ENCODE measurements around the gene INPP4B.

INPP4B gene

GRCh38 chr4:142322996-142323395 is 523.1 kb downstream of the INPP4B start:
- Histone ChIP-seq H3K27me3 (ENCODE audit: control insufficient read depth, insufficient read depth, low read length) (no peaks in the 10 kb centered on the region), H3K9ac (ENCODE audit: low read length) (no peak overlapping the region), H3K27ac (ENCODE audit: low read length) (no peak overlapping the region), H3K4me3 (ENCODE audit: low read length) (no peak overlapping the region), H3K9me3 (ENCODE audit: control insufficient read depth, low read depth, low read length) (no peaks in the 10 kb centered on the region), H3K36me3 (ENCODE audit: control insufficient read depth, low read depth, low read length) (no peaks in the 10 kb centered on the region), H3K4me1 (ENCODE audit: control insufficient read depth, low read depth, low read length) (no peaks in the 10 kb centered on the region)

- H3K4me3 ChIP-seq (ENCODE audit: low read length), result no peak overlapping the region
- no peak overlapping the region for H3K9ac ChIP-seq (ENCODE audit: low read length)
- no peaks in the 10 kb centered on the region for H3K9me3 ChIP-seq (ENCODE audit: control insufficient read depth, low read depth, low read length)
- H3K4me1 ChIP-seq (ENCODE audit: control insufficient read depth, low read depth, low read length), result no peaks in the 10 kb centered on the region
- no peak overlapping the region for H3K27ac ChIP-seq (ENCODE audit: low read length)
- no peaks in the 10 kb centered on the region for H3K27me3 ChIP-seq (ENCODE audit: control insufficient read depth, insufficient read depth, low read length)
- no peaks in the 10 kb centered on the region for H3K36me3 ChIP-seq (ENCODE audit: control insufficient read depth, low read depth, low read length)
Measured at GRCh38 chr4:142318280-142318679, 527.8 kb downstream of the INPP4B start.

GRCh38 chr4:142316913-142317312 is 529.2 kb downstream of the INPP4B start:
- H3K4me3 ChIP-seq (ENCODE audit: low read length), result no peak overlapping the region
- no peaks in the 10 kb centered on the region for H3K9me3 ChIP-seq (ENCODE audit: control insufficient read depth, low read depth, low read length)
- no peaks in the 10 kb centered on the region for H3K36me3 ChIP-seq (ENCODE audit: control insufficient read depth, low read depth, low read length)
- no peak overlapping the region for H3K9ac ChIP-seq (ENCODE audit: low read length)
- no peak overlapping the region for H3K27ac ChIP-seq (ENCODE audit: low read length)
- H3K4me1 ChIP-seq (ENCODE audit: control insufficient read depth, low read depth, low read length), result no peaks in the 10 kb centered on the region
- H3K27me3 ChIP-seq (ENCODE audit: control insufficient read depth, insufficient read depth, low read length), result no peaks in the 10 kb centered on the region

- no peak overlapping the region for H3K9ac ChIP-seq (ENCODE audit: low read length)
- H3K4me3 ChIP-seq (ENCODE audit: low read length), result no peak overlapping the region
- no peaks in the 10 kb centered on the region for H3K27me3 ChIP-seq (ENCODE audit: control insufficient read depth, insufficient read depth, low read length)
- no peaks in the 10 kb centered on the region for H3K4me1 ChIP-seq (ENCODE audit: control insufficient read depth, low read depth, low read length)
- H3K36me3 ChIP-seq (ENCODE audit: control insufficient read depth, low read depth, low read length), result no peaks in the 10 kb centered on the region
- no peak overlapping the region for H3K27ac ChIP-seq (ENCODE audit: low read length)
- H3K9me3 ChIP-seq (ENCODE audit: control insufficient read depth, low read depth, low read length), result no peaks in the 10 kb centered on the region
Measured at GRCh38 chr4:142316025-142316424, 530.1 kb downstream of the INPP4B start.

- no peak overlapping the region for H3K27ac ChIP-seq (ENCODE audit: low read length)
- no peaks in the 10 kb centered on the region for H3K4me1 ChIP-seq (ENCODE audit: control insufficient read depth, low read depth, low read length)
- no peaks in the 10 kb centered on the region for H3K36me3 ChIP-seq (ENCODE audit: control insufficient read depth, low read depth, low read length)
- H3K27me3 ChIP-seq (ENCODE audit: control insufficient read depth, insufficient read depth, low read length), result no peaks in the 10 kb centered on the region
- no peak overlapping the region for H3K4me3 ChIP-seq (ENCODE audit: low read length)
- no peak overlapping the region for H3K9ac ChIP-seq (ENCODE audit: low read length)
- no peaks in the 10 kb centered on the region for H3K9me3 ChIP-seq (ENCODE audit: control insufficient read depth, low read depth, low read length)
Measured at GRCh38 chr4:142314686-142315085, 531.4 kb downstream of the INPP4B start.

GRCh38 chr4:142314247-142314646 is 531.9 kb downstream of the INPP4B start:
- Histone ChIP-seq H3K27me3 (ENCODE audit: control insufficient read depth, insufficient read depth, low read length) (no peaks in the 10 kb centered on the region), H3K9me3 (ENCODE audit: control insufficient read depth, low read depth, low read length) (no peaks in the 10 kb centered on the region), H3K27ac (ENCODE audit: low read length) (no peak overlapping the region), H3K36me3 (ENCODE audit: control insufficient read depth, low read depth, low read length) (no peaks in the 10 kb centered on the region), H3K4me3 (ENCODE audit: low read length) (no peak overlapping the region), H3K4me1 (ENCODE audit: control insufficient read depth, low read depth, low read length) (no peaks in the 10 kb centered on the region), H3K9ac (ENCODE audit: low read length) (no peak overlapping the region)

GRCh38 chr4:142312391-142312790 is 533.7 kb downstream of the INPP4B start:
- no peak overlapping the region for H3K4me3 ChIP-seq (ENCODE audit: low read length)
- H3K9me3 ChIP-seq (ENCODE audit: control insufficient read depth, low read depth, low read length), result no peaks in the 10 kb centered on the region
- H3K9ac ChIP-seq (ENCODE audit: low read length), result no peak overlapping the region
- no peak overlapping the region for H3K27ac ChIP-seq (ENCODE audit: low read length)
- no peaks in the 10 kb centered on the region for H3K4me1 ChIP-seq (ENCODE audit: control insufficient read depth, low read depth, low read length)
- no peaks in the 10 kb centered on the region for H3K36me3 ChIP-seq (ENCODE audit: control insufficient read depth, low read depth, low read length)
- no peaks in the 10 kb centered on the region for H3K27me3 ChIP-seq (ENCODE audit: control insufficient read depth, insufficient read depth, low read length)

- no peaks in the 10 kb centered on the region for H3K4me1 ChIP-seq (ENCODE audit: control insufficient read depth, low read depth, low read length)
- no peak overlapping the region for H3K4me3 ChIP-seq (ENCODE audit: low read length)
- H3K27me3 ChIP-seq (ENCODE audit: control insufficient read depth, insufficient read depth, low read length), result no peaks in the 10 kb centered on the region
- no peaks in the 10 kb centered on the region for H3K9me3 ChIP-seq (ENCODE audit: control insufficient read depth, low read depth, low read length)
- H3K36me3 ChIP-seq (ENCODE audit: control insufficient read depth, low read depth, low read length), result no peaks in the 10 kb centered on the region
- H3K27ac ChIP-seq (ENCODE audit: low read length), result no peak overlapping the region
- H3K9ac ChIP-seq (ENCODE audit: low read length), result no peak overlapping the region
Measured at GRCh38 chr4:142311916-142312315, 534.2 kb downstream of the INPP4B start.

- no peaks in the 10 kb centered on the region for H3K27me3 ChIP-seq (ENCODE audit: control insufficient read depth, insufficient read depth, low read length)
Measured at GRCh38 chr4:142309772-142310171, 536.3 kb downstream of the INPP4B start.

GRCh38 chr4:142307857-142308256 is 538.2 kb downstream of the INPP4B start:
- Histone ChIP-seq H3K27ac (ENCODE audit: low read length) (no peak overlapping the region), H3K4me3 (ENCODE audit: low read length) (no peak overlapping the region), H3K27me3 (ENCODE audit: control insufficient read depth, insufficient read depth, low read length) (no peaks in the 10 kb centered on the region), H3K9me3 (ENCODE audit: control insufficient read depth, low read depth, low read length) (no peaks in the 10 kb centered on the region), H3K9ac (ENCODE audit: low read length) (no peak overlapping the region), H3K4me1 (ENCODE audit: control insufficient read depth, low read depth, low read length) (no peaks in the 10 kb centered on the region), H3K36me3 (ENCODE audit: control insufficient read depth, low read depth, low read length) (no peaks in the 10 kb centered on the region)

More at GRCh38 chr4:142309772-142310171, 536.3 kb downstream of the INPP4B start:
- no peaks in the 10 kb centered on the region for H3K9me3 ChIP-seq (ENCODE audit: control insufficient read depth, low read depth, low read length)
- H3K9ac ChIP-seq (ENCODE audit: low read length), result no peak overlapping the region
- H3K4me3 ChIP-seq (ENCODE audit: low read length), result no peak overlapping the region
- H3K4me1 ChIP-seq (ENCODE audit: control insufficient read depth, low read depth, low read length), result no peaks in the 10 kb centered on the region
- no peaks in the 10 kb centered on the region for H3K36me3 ChIP-seq (ENCODE audit: control insufficient read depth, low read depth, low read length)
- H3K27ac ChIP-seq (ENCODE audit: low read length), result no peak overlapping the region

GRCh38 chr4:142297313-142297712 is 548.8 kb downstream of the INPP4B start:
- Histone ChIP-seq H3K9ac (ENCODE audit: low read length) (no peak overlapping the region), H3K36me3 (ENCODE audit: control insufficient read depth, low read depth, low read length) (no peaks in the 10 kb centered on the region), H3K4me1 (ENCODE audit: control insufficient read depth, low read depth, low read length) (no peaks in the 10 kb centered on the region), H3K4me3 (ENCODE audit: low read length) (no peak overlapping the region), H3K27ac (ENCODE audit: low read length) (no peak overlapping the region), H3K27me3 (ENCODE audit: control insufficient read depth, insufficient read depth, low read length) (no peaks in the 10 kb centered on the region), H3K9me3 (ENCODE audit: control insufficient read depth, low read depth, low read length) (no peaks in the 10 kb centered on the region)

- no peaks in the 10 kb centered on the region for H3K27me3 ChIP-seq (ENCODE audit: control insufficient read depth, insufficient read depth, low read length)
- H3K36me3 ChIP-seq (ENCODE audit: control insufficient read depth, low read depth, low read length), result no peaks in the 10 kb centered on the region
- H3K9me3 ChIP-seq (ENCODE audit: control insufficient read depth, low read depth, low read length), result no peaks in the 10 kb centered on the region
- H3K4me3 ChIP-seq (ENCODE audit: low read length), result no peak overlapping the region
- no peaks in the 10 kb centered on the region for H3K4me1 ChIP-seq (ENCODE audit: control insufficient read depth, low read depth, low read length)
- no peak overlapping the region for H3K27ac ChIP-seq (ENCODE audit: low read length)
- H3K9ac ChIP-seq (ENCODE audit: low read length), result no peak overlapping the region
Measured at GRCh38 chr4:142293536-142293935, 552.6 kb downstream of the INPP4B start.

Data from iPS-18a (cell line).